Heart left ventricle (tissue), 16 donors: ENCODE measurements around the gene CLCF1. TPM values are rescaled to one million over a fixed set of nuclear protein-coding genes. Genes with fewer than 3 reads are reported as not detected.
"Not testable (repeated sequence)": the region's sequence is repeated elsewhere in the genome, so short reads cannot be mapped to it uniquely, and the experiment has no call there.

Experiments
- ATAC-seq, 4 donors: fragments of 200-7000 bp; cut with Tn5 transposase; one replicate each; pipeline ENCODE4 v1.9.1; 2020 to 2022; ENCODE audit warnings: moderate library complexity in 4 of 4, mild to moderate bottlenecking in 3 of 4, moderate number of reproducible peaks in 1 of 4
- DNase-seq, 5 donors: peaks; one replicate each; pipeline ENCODE4 v3.0.0-alpha.2; 2020
- H3K27ac ChIP-seq, 12 donors: fragments of 200-600 bp; sonication (generic) in 4 of 12; one replicate each; pipeline versions ENCODE4 v1.5.0 to v1.8.0; 2016 to 2022; ENCODE audit warnings: mild to moderate bottlenecking in 2 of 12
- H3K27me3 ChIP-seq, 9 donors: fragments of 200-600 bp; sonication (generic) in 2 of 9; one replicate each; pipeline versions ENCODE4 v1.5.1 to v1.8.0; 2016 to 2022; ENCODE audit warnings: mild to moderate bottlenecking in 3 of 9
- H3K36me3 ChIP-seq, 9 donors: fragments of 200-600 bp; sonication (generic) in 2 of 9; one replicate each; pipeline versions ENCODE4 v1.5.0 to v1.8.0; 2018 to 2022; ENCODE audit warnings: mild to moderate bottlenecking in 2 of 9
- H3K4me1 ChIP-seq, 12 donors: fragments of 200-600 bp; sonication (generic) in 4 of 12; one replicate each; pipeline versions ENCODE4 v1.5.0 to v1.8.0; 2016 to 2022; ENCODE audit warnings: mild to moderate bottlenecking in 3 of 12
- H3K4me3 ChIP-seq, 12 donors: fragments of 200-600 bp; sonication (generic) in 4 of 12; one replicate each; pipeline versions ENCODE4 v1.5.0 to v1.8.0; 2017 to 2022; ENCODE audit warnings: mild to moderate bottlenecking in 9 of 12, moderate library complexity in 4 of 12
- H3K9me3 ChIP-seq, 12 donors: fragments of 200-600 bp; sonication (generic) in 4 of 12; one replicate each; pipeline versions ENCODE4 v1.5.0 to v1.8.0; 2016 to 2022; ENCODE audit warnings: mild to moderate bottlenecking in 1 of 12
- POLR2A ChIP-seq, 2 donors: fragments of 450-650 bp; IDR thresholded peaks; one replicate each; pipeline ENCODE4 v1.6.1; 2017; ENCODE audit warnings: antibody characterized with exemption in 2 of 2, mild to moderate bottlenecking in 2 of 2, moderate library complexity in 2 of 2
- WGBS, 4 donors: extraction: QIAGEN DNeasy Blood & Tissue Kit in 2 of 4; methylation state at CpG; one replicate each; pipeline versions ENCODE4 v1.1.5 to v1.1.7; 2013 to 2018; 5-methylcytosine and 5-hydroxymethylcytosine counted together
- intact Hi-C, 10 donors: fragments of 100-400 bp; cut with DNase I; formaldehyde crosslinking; loops; one replicate each; pipeline versions ENCODE4 v1.11.1 to v1.14.2; 2022
- polyA plus RNA-seq, 2 donors: library from polyadenylated mRNA; stranded (reverse); fragments of 200-250 nt; gene quantifications; one replicate each; pipeline ENCODE4 v1.2.3, GENCODE V29; 2013
- total RNA-seq, 9 donors: library from RNA; depleted of rRNA in 2 of 9; stranded (reverse); fragments of >200 nt in 2 of 9; fragmentation: NEBNext Ultra II Directional in 3 of 9; extraction: Animal tissue kit (Norgen Biotek cat#: 25700) in 3 of 9; gene quantifications; one replicate each; pipeline versions ENCODE4 v1.1.0 to v1.2.4, GENCODE V29; 2016 to 2023
- TF ChIP-seq, protein P1 (sequence below), 12 donors: fragments of 200-600 bp; sonication (generic) in 4 of 12; IDR thresholded peaks; one replicate each; pipeline versions ENCODE4 v1.5.0 to v1.8.0; 2018 to 2022; ENCODE audit warnings: antibody characterized with exemption in 12 of 12, mild to moderate bottlenecking in 5 of 12
- donor health status: ischemic (EF 13 %, LVEDD 7.1; RV severe dilation, severe dysfunction).
- donor health status: healthy with polysubstance abuse.
- donor health status: DM: no; HTN: yes; CAD: no.
- donor health status: DM: no; HTN: no; CAD: no.
- donor health status: ischemic (EF 25% LVEDD 6.9; RV normal size, moderate dysfunction).
- donor health status: ischemic (EF 25% LVEDD 5.7; RV mildly dilated, moderate dysfunction).
- donor health status: healthy.
- donor health status: DM: yes; HTN: yes; CAD: no.
- donor health status: ischemic (EF 35%, LVEDD 5.7; RV mildly dilated, moderate dysfunction).
- donor health status: nonischemic (EF 11% LVEDD 7.7; RV severe dilation, severe dysfunction).
- donor health status: DM: yes; HTN: yes; CAD: no.
- donor health status: PGD.
- donor health status: ischemic (EF 29% LVEDD 5.4; RV normal size, mild dysfunction).
- donor health status: nonischemic (EF 23%, LVEDD 6.1; RV moderate dilation, normal function).

Gene CLCF1
- total and polyA plus RNA-seq, 11 donors: 0.25 to 17.1 (median 1.7) TPM

DNA sequence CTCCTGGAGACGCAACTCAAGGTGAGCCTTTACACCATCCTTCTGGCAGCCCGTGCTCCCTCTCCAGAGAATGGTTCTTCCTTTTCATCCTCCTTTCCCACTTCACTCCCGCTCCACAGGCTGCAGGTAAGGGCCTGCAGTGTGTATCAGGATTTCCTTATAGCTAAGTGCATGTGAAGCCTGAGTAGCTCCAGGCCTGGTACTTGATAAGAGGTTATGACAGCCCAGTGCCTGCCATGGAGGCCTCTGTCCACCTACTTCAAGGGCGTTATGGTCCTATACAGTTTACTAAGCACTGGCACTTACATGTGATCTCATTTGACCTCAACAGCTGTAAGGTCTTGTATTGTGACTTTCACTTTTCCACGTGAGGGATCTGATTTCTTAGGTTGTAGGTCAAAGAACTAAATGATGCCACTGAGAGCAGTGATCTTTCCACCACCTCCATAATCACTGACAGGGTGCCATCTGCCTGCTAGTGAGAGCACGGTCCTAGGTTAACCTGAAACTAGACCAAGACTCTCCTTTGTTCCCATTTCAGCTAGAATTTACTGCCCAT lies 52.0 kb downstream of the CLCF1 start:
- H3K9me3 ChIP-seq: no peaks in the 10 kb centered on the region
- H3K4me1 ChIP-seq: peaks cover 0 to 21% (median 11%) of the 10 kb centered on the region in 12 donors
- no peak for ATAC-seq
- H3K27ac ChIP-seq: no peak overlapping the region
- DNase-seq: no peak
- intact Hi-C loops: no loop called here
- 81 to 87% (median 83%) methylated on average over 6 of the region's 6 CpGs for WGBS, 4 donors
- H3K27me3 ChIP-seq: no peaks in the 10 kb centered on the region
- TF ChIP-seq POLR2A (IDR thresholded peaks at IDR 0.05): no peak
- TF ChIP-seq, protein P1, sequence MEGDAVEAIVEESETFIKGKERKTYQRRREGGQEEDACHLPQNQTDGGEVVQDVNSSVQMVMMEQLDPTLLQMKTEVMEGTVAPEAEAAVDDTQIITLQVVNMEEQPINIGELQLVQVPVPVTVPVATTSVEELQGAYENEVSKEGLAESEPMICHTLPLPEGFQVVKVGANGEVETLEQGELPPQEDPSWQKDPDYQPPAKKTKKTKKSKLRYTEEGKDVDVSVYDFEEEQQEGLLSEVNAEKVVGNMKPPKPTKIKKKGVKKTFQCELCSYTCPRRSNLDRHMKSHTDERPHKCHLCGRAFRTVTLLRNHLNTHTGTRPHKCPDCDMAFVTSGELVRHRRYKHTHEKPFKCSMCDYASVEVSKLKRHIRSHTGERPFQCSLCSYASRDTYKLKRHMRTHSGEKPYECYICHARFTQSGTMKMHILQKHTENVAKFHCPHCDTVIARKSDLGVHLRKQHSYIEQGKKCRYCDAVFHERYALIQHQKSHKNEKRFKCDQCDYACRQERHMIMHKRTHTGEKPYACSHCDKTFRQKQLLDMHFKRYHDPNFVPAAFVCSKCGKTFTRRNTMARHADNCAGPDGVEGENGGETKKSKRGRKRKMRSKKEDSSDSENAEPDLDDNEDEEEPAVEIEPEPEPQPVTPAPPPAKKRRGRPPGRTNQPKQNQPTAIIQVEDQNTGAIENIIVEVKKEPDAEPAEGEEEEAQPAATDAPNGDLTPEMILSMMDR (IDR thresholded peaks at IDR 0.05): no peak
- H3K36me3 ChIP-seq: peaks cover 0 to 5% (median 0%) of the 10 kb centered on the region in 9 donors
- no peak overlapping the region for H3K4me3 ChIP-seq

DNA sequence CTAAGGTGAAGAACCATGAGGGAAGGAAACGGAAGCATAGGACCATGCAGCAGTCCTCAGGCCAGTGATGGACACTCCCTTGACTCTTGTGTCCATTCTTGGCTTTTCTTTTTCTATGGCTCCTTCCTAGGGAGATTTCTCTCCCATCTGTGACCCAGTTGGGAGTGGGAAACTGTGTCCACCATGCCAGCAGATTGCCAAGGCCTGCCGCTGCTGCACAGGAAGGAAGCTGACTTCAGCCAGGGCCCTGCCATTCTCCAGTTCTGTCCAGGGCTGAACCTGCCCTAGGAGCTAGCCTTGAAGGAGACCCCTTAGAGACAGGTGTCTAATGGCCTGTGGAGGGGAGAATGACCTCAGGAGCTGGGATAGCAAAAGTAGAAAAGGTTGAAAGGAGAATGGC lies 52.7 kb downstream of the CLCF1 start:
- Histone ChIP-seq H3K27me3 (no peaks in the 10 kb centered on the region), H3K36me3 (peaks cover 0 to 5% (median 0%) of the 10 kb centered on the region in 9 donors), H3K4me3 (no peak overlapping the region), H3K4me1 (peaks cover 0 to 22% (median 12%) of the 10 kb centered on the region in 12 donors), H3K27ac (no peak overlapping the region), H3K9me3 (no peaks in the 10 kb centered on the region)
- ATAC-seq: no peak
- TF ChIP-seq, protein P1 (IDR thresholded peaks at IDR 0.05): no peak
- no peak for TF ChIP-seq POLR2A (IDR thresholded peaks at IDR 0.05)
- DNase-seq: no peak
- intact Hi-C loops: no loop called here
- 88 to 94% (median 89%) methylated on average over 2 of the region's 2 CpGs for WGBS, 4 donors

DNA sequence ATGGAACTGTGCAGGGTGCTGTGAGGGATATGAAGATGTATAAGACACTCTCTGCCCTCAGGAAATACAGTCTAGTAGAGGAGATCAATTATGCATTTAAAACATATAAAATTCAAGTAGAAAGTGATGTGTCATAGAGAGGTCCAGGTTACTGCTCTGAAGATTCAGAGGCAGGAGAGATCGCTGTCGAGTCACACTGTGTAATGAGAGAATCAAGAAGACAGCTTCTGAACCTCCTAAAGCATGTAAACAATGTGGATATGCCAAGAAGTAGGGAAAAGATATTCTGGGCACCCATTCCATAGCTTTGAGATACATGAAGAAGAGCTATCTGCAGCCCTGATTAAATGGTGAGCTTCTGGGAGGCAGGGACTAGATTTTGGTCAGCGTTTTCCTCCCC lies 53.4 kb downstream of the CLCF1 start:
- Histone ChIP-seq H3K27me3 (no peaks in the 10 kb centered on the region), H3K36me3 (peaks cover 0 to 5% (median 0%) of the 10 kb centered on the region in 9 donors), H3K9me3 (no peaks in the 10 kb centered on the region), H3K4me1 (peaks cover 0 to 22% (median 12%) of the 10 kb centered on the region in 12 donors), H3K27ac (no peak overlapping the region), H3K4me3 (no peak overlapping the region)
- 84 to 90% (median 87%) methylated on average over 3 of the region's 3 CpGs for WGBS, 4 donors
- ATAC-seq (no peak), DNase-seq (no peak)
- intact Hi-C loops: no loop called here
- TF ChIP-seq, protein P1 (IDR thresholded peaks at IDR 0.05): no peak
- TF ChIP-seq POLR2A (IDR thresholded peaks at IDR 0.05): no peak

DNA sequence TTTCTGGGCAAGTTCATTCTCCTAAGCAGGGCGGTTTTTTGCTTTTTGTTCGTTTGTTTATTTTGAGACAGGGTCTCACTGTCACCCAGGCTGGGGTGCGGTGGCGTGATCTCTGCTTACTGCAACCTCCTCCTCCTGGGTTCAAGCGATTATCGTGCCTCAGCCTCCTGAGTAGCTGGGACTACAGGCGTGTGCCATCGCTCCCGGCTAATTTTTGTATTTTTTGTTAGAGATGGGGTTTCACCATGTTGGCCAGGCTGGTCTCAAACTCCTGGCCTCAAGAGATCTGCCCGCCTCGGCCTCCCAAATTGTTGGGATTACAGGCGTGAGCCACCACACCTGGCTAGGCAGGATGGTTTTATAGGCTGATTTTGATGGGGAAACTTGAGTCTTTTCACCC lies 54.5 kb downstream of the CLCF1 start:
- Histone ChIP-seq H3K4me1 (peaks cover 0 to 22% (median 12%) of the 10 kb centered on the region in 12 donors), H3K4me3 (peak overlapping the region in 6 of 12 donors; percentile 69 to 93 (median 88))
- 92 to 94% (median 94%) methylated on average over 12 of the region's 12 CpGs for WGBS, 4 donors
- H3K27me3 ChIP-seq, H3K9me3 ChIP-seq, H3K36me3 ChIP-seq, H3K27ac ChIP-seq, DNase-seq, ATAC-seq: not testable (repeated sequence)
- intact Hi-C loops: loop anchor here in 5 of 10 donors (2.0 to 10.0 kb wide), 3 partner anchors 234 to 238 kb away; no protein-coding TSS in a partner anchor
